ENCODE results near the gene SORD.
"Not testable (repeated sequence)": the region's sequence is repeated elsewhere in the genome, so short reads cannot be mapped to it uniquely, and the experiment has no call there.

- not testable (repeated sequence) for TF ChIP-seq CTCF (IDR thresholded peaks at IDR 0.05; ENCODE audit: extremely low read depth in 1 of 2, insufficient read depth in 1 of 2, low read depth in 1 of 2, low read length in 2 of 2); EZH2 (IDR thresholded peaks at IDR 0.05; ENCODE audit: borderline replicate concordance, low read depth, low read length, severe bottlenecking); MAX (IDR thresholded peaks at IDR 0.05; ENCODE audit: insufficient read depth, insufficient read length); POLR2A (IDR thresholded peaks at IDR 0.05; ENCODE audit: low read depth, low read length); POLR2AphosphoS5 (IDR thresholded peaks at IDR 0.05; ENCODE audit: insufficient read depth, low read depth, low read length); JUN (IDR thresholded peaks at IDR 0.05; ENCODE audit: borderline replicate concordance, insufficient read depth, insufficient read length, low read depth)
Measured at GRCh38 chr15:45020901-45021259, 2.1 kb upstream of the SORD start.

Data from endothelial cell of umbilical vein (primary cell).